Mesenteric fat pad (tissue), 1 donor: ENCODE measurements around the gene BAX. TPM values are rescaled to one million over a fixed set of nuclear protein-coding genes. Genes with fewer than 3 reads are reported as not detected.
A peak's percentile ranks its signal among the peaks of the same experiment; 100 is the strongest.

Experiments
- DNase-seq: peaks from one replicate; pipeline ENCODE4 v3.0.0-alpha.2; 2020; ENCODE audit warnings: low spot score
- total RNA-seq: library from RNA; stranded (reverse); fragmentation: NEBNext Ultra II Directional; extraction: Animal tissue kit (Norgen Biotek cat#: 25700); gene quantifications from one replicate; pipeline ENCODE4 v1.2.1, GENCODE V29; 2021
- donor health status: DM: yes; HTN: yes; CAD: no.

The BAX gene
- total RNA-seq, 1 donor from 2014 or later = 71.8 TPM

DNA sequence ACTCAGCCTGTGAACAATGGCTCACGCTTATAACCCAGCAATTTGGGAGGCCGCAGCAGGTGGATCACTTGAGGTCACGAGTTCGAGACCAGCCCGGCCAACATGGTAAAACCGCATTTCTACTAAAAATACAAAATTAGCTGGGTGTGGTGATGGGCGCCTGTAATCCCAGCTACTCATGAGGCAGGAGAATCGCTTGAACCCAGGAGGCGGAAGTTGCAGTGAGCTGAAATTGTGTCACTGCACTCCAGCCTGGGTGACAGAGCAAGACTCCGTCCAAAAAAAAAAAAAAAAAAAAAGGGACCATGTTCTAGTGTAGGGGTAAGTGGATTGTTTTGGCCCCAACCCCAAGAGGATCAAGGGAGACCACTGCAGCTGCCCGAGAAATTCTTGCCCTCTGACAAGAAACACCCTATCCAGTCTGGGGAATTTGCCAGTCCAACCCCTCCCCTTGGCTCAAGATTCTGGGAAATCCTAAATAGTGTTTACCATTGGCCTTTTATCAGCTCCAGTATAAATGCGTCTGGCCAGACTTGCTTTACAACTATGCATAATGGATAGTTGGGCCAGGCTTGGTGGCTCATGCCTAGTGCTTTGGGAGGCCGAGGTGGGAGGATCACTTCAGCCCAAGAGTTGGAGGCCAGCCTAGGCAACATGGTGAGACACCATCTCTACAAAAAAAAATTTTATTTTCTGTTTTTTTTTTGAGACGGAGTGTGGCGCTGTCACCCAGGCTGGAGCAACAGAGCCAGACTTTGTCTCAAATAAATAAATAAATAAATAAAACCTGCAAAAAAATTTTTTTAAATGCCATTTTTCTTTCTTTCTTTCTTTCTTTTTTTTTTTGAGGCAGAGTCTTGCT is 26.3 kb upstream of the BAX start:
- DNase-seq = no peak

DNA sequence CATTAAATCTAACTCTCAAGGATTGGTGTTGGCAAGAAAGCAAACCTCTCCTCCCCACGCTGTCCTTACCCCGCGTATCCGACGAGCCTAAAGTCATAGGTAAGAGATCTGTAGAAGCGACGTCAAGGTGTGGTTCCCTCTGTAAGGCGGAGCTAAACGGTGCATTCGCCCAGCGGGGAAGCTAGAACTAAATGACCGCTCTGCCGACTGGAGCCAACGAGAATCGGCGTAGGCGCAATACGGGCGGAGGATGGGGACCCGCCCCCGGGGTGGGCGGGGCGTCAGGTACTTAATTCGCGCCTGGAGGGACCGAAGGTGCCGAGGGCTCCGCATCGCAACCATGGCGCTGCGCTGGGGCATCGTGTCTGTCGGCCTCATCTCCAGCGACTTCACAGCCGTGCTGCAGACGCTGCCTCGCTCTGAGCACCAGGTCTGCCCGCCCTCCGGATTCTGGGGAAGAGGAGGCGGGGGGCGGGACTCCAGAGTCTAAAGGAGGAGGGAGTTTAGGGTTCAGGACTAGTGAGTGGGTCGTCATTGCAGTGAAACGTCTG is 21.2 kb upstream of the BAX start, which contains the start of gene DHDH:
Gene DHDH, plus strand, starts transcription at position 318 of the 551 bp plus-strand sequence. Its CDS starts 23 bp downstream, at position 341.
- peak; percentile 93 for DNase-seq

DNA sequence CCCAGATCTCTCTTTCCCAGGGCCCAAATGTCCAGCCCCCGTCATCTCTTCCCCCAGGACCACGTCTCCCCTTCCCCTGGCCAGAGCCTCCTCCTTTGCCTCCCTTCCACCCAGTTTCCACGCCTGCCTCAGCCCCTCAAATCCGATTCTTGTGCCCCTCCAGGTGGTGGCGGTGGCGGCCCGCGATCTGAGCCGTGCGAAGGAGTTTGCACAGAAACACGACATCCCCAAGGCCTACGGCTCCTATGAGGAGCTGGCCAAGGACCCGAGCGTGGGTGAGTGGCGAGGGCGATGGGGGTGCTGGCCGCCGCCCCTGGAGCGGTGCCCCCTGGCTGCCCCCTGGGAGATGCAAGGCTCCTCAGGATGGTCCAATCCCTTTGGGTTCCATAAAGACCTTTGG is 19.8 kb upstream of the BAX start:
- DNase-seq = no peak

DNA sequence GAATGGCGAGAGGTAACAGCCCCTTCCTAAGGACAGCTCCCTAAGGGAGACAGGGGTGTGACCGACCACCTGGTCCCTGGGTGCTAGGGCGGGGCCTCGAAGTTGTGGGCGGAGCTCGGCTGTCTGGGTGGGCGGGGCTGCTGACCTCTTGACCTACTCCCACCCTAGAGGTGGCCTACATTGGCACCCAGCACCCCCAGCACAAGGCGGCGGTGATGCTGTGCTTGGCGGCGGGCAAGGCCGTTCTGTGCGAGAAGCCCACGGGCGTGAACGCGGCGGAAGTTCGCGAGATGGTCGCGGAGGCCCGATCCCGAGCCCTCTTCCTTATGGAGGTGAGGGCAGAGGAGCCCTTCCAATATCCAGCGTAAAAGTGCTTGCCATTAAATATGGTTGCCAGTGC is 18.8 kb upstream of the BAX start:
- DNase-seq = no peak

DNA sequence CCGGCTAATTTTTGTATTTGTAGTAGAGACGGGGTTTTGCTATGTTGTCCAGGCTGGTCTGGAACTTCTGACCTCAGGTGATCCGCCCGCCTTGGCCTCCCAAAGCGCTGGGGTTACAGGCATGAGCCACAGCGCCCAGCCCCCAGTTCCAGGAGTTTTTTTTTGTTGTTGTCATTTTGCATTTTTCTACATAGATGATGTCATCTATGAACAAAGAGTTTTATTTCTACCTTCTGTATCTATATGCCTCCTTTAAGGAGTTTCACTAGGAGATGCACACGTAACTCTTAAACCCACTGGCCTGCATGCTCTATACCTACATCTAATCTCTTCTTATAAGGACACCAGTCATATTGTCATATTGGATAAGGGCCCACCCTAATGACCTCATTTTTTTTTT is 16.4 kb upstream of the BAX start:
- DNase-seq = no peak

DNA sequence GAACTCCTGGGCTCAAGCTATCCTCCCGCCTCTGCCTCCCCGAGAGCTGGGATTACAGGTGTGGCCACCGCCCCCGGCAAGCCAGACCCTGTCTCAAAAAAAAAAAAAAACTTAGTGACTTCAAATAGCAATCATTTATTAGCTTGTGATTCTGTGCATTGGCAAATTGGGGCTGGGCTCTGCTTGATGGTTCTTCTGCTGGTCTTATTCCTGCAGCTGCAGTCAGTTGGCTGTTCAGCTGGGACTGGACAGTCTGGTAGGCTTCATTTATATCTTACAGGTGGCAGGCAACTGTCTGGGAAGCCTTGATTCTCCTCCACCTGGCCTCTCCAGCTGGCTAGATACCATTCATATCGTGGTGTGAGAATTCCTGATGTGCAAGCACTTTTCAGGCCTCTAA is 13.8 kb upstream of the BAX start:
- DNase-seq = no peak

DNA sequence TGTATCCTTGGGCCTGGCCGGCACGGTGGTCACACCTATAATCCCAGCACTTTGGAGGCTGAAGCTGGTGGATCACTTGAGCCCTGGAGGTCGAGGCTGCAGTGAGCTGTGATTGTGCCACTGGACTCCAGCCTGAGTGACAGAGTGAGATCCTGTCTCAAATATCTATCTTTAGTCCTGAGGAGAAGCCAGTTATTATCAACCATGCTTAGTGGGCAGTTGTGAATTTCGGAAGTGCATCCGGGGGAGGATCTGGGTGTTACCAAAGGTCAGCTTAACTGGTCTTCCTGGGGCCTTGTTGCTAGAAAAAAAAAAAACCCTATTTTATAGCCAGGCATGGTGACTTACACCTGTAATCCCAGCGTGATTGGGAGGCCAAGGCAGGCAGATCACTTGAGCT is 11.6 kb upstream of the BAX start:
- DNase-seq = no peak

DNA sequence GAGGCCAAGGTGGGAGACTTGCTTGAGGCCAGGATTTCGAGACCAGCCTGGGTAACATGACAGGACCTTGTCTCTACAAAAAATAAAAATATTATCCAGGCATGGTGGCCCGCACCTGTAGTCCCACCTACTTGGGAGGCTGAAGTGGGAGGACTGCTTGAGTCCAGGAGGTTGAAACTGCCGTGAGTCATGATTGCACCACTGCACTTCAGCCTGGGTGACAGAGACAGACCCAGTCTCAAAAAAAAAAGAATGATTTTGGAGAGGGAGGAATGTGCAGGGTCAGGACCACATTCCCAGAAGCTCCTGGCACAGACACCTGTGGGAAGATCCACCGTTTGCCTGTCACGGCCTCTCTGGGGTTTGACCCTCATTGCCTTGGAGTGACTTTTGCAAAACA is 9.3 kb upstream of the BAX start:
- DNase-seq = no peak

DNA sequence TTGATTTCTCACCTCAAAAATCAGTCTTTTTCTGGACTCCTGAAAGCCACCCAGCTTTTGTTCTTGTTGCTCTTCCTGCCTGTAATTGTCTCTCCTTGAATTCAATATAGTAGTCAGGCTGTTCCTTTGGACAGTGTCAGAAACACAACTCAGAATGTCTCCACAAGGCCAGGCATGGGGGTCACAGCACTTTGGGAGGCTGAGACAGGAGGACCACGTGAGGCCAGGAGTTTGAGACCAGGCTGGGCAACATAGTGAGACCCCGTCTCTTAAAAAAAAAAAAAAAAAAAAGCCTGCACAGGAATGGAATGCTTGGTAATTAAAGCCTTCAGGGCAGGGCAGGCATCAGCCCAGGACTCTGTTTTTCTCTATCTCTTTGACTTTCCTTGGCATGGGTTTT is 8.9 kb upstream of the BAX start:
- DNase-seq = no peak

DNA sequence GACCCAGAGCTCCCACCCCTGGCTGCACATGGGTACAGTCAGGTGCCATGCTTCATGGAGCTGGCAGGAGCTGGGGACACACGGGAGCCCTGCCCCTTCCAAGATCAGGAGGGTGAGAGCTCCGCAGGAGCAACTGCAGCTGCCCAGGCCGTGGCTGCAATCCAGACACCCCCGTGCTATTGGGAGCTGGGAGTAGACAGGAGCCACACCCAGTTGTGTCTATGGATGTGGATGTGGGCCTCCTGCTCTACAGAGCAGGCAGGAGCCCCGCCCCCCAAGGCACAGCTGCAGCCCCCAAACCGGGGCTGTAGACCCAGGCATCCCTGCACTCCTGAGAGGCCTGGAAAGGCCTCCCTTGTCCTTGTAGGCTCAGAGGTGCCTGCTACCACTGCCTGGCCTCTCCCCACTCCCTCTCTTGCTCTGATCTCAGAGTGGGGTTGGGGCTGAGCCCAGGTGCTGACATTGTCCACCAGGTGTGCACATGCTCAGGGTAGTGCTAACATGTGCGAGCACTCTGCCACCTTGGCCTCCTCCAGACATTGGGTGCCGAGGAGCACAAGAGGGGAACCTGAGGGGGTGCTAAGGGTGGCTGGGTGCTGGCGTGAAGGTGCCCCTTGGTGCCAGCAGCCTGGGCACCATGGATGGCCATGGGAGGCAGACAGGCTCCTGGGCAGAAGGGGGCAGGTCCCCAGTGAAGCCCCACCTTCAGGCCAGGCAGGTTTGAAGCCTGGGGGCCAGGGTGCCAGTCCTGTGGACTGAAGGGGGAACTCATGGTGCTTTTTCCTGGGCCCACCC is 8.0 kb upstream of the BAX start:
- no peak for DNase-seq

DNA sequence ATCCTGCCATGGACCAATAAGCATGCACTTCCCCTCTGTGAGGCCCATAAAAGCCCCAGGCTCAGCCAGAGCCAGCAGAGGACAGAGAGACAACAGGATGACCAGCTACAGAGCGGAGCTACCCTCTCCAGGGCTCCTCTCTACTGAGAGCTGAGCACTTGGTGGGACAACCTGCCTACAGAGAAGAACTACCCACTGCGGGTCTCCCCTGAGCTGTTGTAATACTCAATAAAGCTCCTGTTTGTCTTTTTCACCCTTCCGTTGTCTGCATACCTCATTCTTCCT is 7.5 kb upstream of the BAX start:
- no peak for DNase-seq

DNA sequence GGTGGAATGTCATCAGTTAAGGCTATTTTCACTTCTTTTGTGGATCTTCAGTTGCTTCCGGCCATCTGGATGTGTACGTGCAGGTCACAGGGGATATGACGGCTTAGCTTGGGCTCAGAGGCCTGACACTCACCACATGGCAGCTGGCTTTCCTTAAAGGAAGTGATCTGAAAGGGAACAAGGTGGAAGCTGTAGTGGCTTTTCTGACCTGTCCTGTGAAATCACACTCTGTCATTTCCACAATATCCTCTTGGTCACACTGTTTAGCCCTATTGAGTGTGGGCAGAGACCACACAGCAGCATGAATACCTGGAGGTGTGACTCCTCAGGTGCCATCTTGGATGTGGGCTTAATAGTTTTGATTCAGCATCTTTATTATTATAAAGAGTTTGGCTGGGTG is 4.5 kb upstream of the BAX start:
- DNase-seq = no peak

DNA sequence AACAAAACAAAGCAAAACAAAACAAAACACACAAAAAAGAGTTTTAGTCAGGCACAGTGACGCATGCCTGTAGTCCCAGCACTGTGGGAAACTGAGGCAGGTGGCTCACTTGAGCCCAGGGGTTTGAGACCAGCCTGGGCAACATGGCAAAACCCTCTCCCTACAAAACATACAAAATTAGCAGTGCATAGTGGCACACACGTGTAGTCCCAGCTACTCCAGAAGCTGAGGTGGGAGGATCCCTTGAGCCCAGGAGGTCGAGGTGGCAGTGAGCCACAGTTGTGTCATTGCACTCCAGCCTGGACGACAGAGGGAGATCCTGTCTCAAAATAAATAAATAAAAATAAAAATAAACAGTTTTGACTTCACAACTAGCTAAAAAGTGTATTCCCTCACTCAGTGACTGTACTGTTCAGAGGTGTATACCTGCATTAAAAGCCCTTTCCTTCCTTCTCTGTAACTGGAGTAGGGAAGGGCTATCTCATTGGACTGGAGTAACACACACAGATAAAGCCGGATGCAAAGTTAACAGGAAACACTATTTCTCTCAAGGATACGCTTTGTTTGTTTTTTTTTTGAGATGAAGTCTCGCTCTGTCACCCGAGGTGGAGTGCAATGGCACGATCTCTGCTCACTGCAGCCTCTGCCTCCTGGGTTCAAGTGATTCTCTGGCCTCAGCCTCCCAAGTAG is 3.7 kb upstream of the BAX start:
- DNase-seq = no peak

DNA sequence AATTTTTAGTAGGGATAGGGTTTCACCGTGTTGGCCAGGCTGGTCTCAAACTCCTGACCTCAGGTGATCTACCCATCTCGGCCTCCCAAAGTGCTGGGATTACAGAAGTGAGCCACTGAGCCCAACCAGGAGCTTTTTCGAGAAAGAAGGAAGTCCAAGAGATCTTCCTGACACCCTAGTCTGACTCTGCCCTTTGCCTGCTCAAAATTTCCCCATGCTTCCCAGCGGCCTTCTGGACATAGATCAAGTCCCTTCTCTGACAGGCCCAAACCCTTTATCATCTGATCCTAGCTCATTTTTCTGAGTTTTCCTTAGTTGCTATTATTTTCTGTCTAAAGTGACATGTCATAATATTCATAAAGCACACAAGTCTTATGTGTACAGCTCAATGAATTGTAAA is 1.5 kb upstream of the BAX start:
- DNase-seq = no peak

DNA sequence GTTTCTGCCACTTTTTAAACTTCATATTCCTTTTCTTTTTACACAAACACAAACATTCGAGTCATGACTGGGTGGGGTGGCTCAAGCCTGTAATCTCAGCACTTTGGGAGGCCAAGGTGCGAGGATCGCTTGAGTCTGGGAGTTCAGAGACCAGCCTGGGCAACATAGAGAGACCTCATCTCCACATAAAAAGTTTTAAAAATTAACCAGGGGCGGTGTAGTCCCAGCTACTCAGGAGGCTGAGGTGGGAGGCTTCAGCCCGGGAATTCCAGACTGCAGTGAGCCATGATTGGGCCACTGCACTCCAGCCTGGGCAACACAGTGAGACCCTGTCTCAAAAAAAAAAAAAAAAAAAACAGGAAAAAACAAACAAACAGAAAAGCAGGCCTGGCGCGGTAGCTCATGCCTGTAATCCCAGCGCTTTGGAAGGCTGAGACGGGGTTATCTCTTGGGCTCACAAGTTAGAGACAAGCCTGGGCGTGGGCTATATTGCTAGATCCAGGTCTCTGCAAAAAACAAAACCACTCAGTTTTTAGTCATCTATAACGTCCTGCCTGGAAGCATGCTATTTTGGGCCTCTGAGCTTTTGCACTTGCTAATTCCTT is 583 bp upstream of the BAX start:
- no peak for DNase-seq

DNA sequence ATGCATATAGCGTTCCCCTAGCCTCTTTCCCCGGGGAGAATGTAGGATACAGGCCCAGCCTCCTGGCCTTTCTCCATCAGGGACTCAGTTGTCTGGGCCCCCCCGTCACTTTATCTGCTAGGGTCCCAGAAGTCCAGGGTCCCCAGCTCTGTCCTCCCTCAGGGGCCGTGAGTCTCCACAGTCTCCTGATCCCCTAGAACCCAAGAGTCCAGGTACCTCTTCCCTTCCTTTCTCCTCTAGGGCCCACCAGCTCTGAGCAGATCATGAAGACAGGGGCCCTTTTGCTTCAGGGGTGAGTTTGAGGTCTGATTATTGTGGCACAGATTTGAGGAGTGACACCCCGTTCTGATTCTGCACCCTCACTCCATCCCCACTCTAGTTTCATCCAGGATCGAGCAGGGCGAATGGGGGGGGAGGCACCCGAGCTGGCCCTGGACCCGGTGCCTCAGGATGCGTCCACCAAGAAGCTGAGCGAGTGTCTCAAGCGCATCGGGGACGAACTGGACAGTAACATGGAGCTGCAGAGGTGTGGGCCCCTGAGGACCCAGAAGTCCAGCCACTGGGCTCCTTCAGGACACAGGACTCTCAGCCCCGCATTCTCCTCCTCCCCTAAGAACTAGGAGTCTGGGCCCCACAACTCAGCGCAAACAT is 758 bp downstream of the BAX start:
- no peak for DNase-seq

DNA sequence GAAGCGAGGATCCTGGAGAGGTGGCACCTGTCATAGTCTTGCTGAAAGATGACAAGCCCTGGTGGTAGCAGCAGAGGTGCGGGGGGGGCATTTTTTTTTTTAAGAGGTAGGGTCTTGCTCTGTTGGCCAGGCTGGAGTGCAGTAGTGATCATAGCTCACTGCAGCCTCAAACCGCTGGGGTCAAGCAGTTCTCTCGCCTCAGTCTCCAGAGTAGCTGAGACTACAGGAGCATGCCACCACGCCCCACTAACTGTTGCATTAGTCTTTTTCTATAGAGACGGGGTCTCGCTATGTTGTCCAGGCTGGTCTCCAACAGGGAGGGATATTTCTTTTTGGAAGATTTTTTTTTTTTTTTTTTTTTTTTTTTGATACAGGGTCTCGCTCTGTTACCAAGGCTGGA is 3.3 kb downstream of the BAX start:
- DNase-seq = no peak

DNA sequence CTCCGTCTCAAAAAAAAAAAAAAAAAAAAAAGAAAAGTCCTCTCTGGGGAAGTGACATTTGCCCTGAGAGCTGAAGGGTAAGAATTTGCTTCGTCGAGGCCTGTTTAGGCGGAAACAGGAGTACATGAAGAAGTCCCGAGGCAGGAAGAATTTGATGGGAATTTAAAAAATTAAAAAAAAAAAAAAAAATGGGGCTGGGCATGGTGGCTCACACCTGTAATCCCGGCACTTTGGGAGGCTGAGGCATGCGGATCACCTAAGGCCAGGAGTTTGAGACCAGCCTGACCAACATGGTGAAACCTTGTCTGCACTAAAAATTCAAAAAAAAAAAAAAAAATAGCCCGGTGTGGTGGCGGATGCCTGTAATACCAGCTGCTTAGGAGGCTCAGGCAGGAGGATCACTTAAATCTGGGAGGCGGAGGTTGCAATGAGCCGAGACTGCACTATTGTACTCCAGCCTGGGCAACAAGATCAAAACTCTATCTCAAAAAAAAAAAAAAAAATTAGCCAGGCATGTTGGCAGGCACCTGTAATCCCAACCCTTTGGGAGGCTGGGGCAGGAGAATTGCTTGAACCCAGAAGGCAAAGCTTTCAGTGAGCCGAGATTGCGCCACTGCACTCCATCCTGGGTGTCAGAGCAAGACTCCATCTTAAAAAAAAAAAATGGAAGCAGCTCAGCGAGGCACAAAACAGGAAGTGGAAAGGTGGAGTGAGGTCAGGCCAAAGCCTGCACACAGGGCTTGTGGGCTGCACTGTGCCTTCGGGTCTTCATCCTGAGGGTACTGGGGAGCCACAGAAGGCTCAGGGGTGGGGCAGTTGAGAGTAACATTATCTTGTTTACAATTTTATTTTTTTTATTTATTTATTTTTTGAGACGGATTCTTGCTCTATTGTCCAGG is 4.9 kb downstream of the BAX start:
- DNase-seq = no peak

DNA sequence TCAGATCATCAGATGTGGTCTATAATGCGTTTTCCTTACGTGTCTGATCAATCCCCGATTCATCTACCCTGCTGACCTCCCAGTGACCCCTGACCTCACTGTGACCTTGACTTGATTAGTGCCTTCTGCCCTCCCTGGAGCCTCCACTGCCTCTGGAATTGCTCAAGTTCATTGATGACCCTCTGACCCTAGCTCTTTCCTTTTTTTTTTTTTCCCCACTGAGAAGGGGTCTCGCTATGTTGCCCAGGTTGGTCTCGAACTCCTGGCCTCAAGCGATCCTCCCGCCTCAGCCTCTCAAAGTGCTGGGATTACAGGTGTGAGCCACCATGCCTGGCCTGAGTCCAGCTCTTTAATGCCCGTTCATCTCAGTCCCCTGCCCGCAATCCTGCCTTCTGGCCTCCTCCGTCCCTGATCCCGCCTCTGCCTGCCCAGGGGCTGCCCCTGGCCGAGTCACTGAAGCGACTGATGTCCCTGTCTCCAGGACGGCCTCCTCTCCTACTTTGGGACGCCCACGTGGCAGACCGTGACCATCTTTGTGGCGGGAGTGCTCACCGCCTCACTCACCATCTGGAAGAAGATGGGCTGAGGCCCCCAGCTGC is 6.5 kb downstream of the BAX start:
- no peak for DNase-seq

DNA sequence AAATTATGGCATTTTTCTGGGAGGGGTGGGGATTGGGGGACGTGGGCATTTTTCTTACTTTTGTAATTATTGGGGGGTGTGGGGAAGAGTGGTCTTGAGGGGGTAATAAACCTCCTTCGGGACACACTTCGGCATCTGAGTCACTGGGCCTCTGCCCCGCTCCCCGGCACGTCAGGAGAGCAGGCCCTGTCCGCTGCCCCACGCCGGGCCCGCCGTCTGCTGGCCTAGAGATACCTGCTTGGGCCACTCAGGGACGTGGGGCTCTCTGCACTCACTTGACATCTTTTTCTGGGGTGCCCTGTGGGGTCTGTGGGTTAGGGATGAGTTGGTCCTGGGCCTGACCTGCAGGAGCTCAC is 7.0 kb downstream of the BAX start:
- DNase-seq = no peak
